Measurements from ENCODE around the gene IBTK. TPM values are rescaled to one million over a fixed set of nuclear protein-coding genes. Genes with fewer than 3 reads are reported as not detected.
"Not testable (repeated sequence)": the region's sequence is repeated elsewhere in the genome, so short reads cannot be mapped to it uniquely, and the experiment has no call there.

The IBTK gene
- total RNA-seq, 2 donors from 2014 or later: 19.0 to 26.5 TPM

GRCh38 chr6:82176616-82177015, 70.9 kb downstream of the IBTK start:
- intact Hi-C loops (cut with DNase I): no loop called here
- Histone ChIP-seq H3K9me3 (no peaks in the 10 kb centered on the region), H3K27ac (no peak overlapping the region), H3K27me3 (replicated peaks; ENCODE audit: insufficient read depth) (no peaks in the 10 kb centered on the region), H3K4me1 (replicated peaks) (no peaks in the 10 kb centered on the region), H3K36me3 (no peaks in the 10 kb centered on the region), H3K4me3 (no peak overlapping the region)
- 52% methylated on average over 1 of the region's 1 CpG for WGBS
- DNase-seq (ENCODE audit: low spot score): no peak
- TF ChIP-seq POLR2AphosphoS5 (IDR thresholded peaks at IDR 0.05) (no peak), CTCF (IDR thresholded peaks at IDR 0.05) (no peak), POLR2A (IDR thresholded peaks at IDR 0.05) (no peak)

GRCh38 chr6:82172594-82172993, 75.0 kb downstream of the IBTK start:
- Histone ChIP-seq H3K27me3 (replicated peaks; ENCODE audit: insufficient read depth) (no peaks in the 10 kb centered on the region), H3K9me3 (no peaks in the 10 kb centered on the region), H3K4me1 (replicated peaks) (no peaks in the 10 kb centered on the region), H3K4me3 (no peak overlapping the region), H3K36me3 (no peaks in the 10 kb centered on the region), H3K27ac (no peak overlapping the region)
- no peak for DNase-seq (ENCODE audit: low spot score)
- TF ChIP-seq CTCF (IDR thresholded peaks at IDR 0.05) (no peak), POLR2AphosphoS5 (IDR thresholded peaks at IDR 0.05) (no peak), POLR2A (IDR thresholded peaks at IDR 0.05) (no peak)
- WGBS: 91% methylated on average over 5 of the region's 5 CpGs
- intact Hi-C loops (cut with DNase I): no loop called here

GRCh38 chr6:82169138-82169876, 78.2 kb downstream of the IBTK start:
- no peak for DNase-seq (ENCODE audit: low spot score)
- no peak overlapping the region for H3K4me3 ChIP-seq
- H3K27ac ChIP-seq: no peak overlapping the region
- no peaks in the 10 kb centered on the region for H3K36me3 ChIP-seq
- no peaks in the 10 kb centered on the region for H3K4me1 ChIP-seq (replicated peaks)
- WGBS: 66% methylated on average over 2 of the region's 2 CpGs
- TF ChIP-seq POLR2A (IDR thresholded peaks at IDR 0.05): no peak
- H3K27me3 ChIP-seq (replicated peaks; ENCODE audit: insufficient read depth): no peaks in the 10 kb centered on the region
- no peaks in the 10 kb centered on the region for H3K9me3 ChIP-seq
- intact Hi-C loops (cut with DNase I): no loop called here

- H3K4me3 ChIP-seq: no peak overlapping the region
- H3K4me1 ChIP-seq (replicated peaks): no peaks in the 10 kb centered on the region
- no peak overlapping the region for H3K27ac ChIP-seq
- no peaks in the 10 kb centered on the region for H3K9me3 ChIP-seq
- DNase-seq (ENCODE audit: low spot score): no peak
- no peaks in the 10 kb centered on the region for H3K36me3 ChIP-seq
- H3K27me3 ChIP-seq (replicated peaks; ENCODE audit: insufficient read depth): no peaks in the 10 kb centered on the region
- TF ChIP-seq CTCF (IDR thresholded peaks at IDR 0.05) (no peak), POLR2AphosphoS5 (IDR thresholded peaks at IDR 0.05) (no peak), POLR2A (IDR thresholded peaks at IDR 0.05) (no peak)
- intact Hi-C loops (cut with DNase I): no loop called here
- WGBS: 94% methylated on average over 5 of the region's 5 CpGs
Observed at GRCh38 chr6:82166493-82166892, 81.1 kb downstream of the IBTK start.

- no peaks in the 10 kb centered on the region for H3K9me3 ChIP-seq
- H3K4me3 ChIP-seq: no peak overlapping the region
- no peak overlapping the region for H3K27ac ChIP-seq
- no peaks in the 10 kb centered on the region for H3K36me3 ChIP-seq
- intact Hi-C loops (cut with DNase I): no loop called here
- DNase-seq (ENCODE audit: low spot score): no peak
- no peaks in the 10 kb centered on the region for H3K27me3 ChIP-seq (replicated peaks; ENCODE audit: insufficient read depth)
- no peak for TF ChIP-seq CTCF (IDR thresholded peaks at IDR 0.05)
- no peak for TF ChIP-seq POLR2AphosphoS5 (IDR thresholded peaks at IDR 0.05)
- TF ChIP-seq POLR2A (IDR thresholded peaks at IDR 0.05): no peak
- 95% methylated on average over 12 of the region's 12 CpGs for WGBS
- no peaks in the 10 kb centered on the region for H3K4me1 ChIP-seq (replicated peaks)
Observed at GRCh38 chr6:82160255-82160990, 87.1 kb downstream of the IBTK start.

GRCh38 chr6:82152786-82153185, 94.8 kb downstream of the IBTK start:
- DNase-seq (ENCODE audit: low spot score); H3K27ac ChIP-seq; H3K9me3 ChIP-seq; intact Hi-C loops (cut with DNase I); H3K4me1 ChIP-seq (replicated peaks); H3K27me3 ChIP-seq (replicated peaks; ENCODE audit: insufficient read depth); H3K4me3 ChIP-seq; H3K36me3 ChIP-seq: not testable (repeated sequence)
- WGBS: 93% methylated on average over 3 of the region's 3 CpGs

GRCh38 chr6:82151147-82151546, 96.4 kb downstream of the IBTK start:
- H3K4me1 ChIP-seq (replicated peaks); DNase-seq (ENCODE audit: low spot score); H3K4me3 ChIP-seq; H3K9me3 ChIP-seq; H3K27me3 ChIP-seq (replicated peaks; ENCODE audit: insufficient read depth); H3K36me3 ChIP-seq; H3K27ac ChIP-seq; intact Hi-C loops (cut with DNase I): not testable (repeated sequence)
- WGBS: 92% methylated on average over 10 of the region's 10 CpGs

All from prostate gland (tissue), 2 donors.